Activated CD8-positive, alpha-beta memory T cell treated with anti-CD3 and anti-CD28 coated beads, Interleukin-2, amount 50 U/mL, for 24 hours (primary cell): ENCODE results near the gene OR6C65.
"Not testable (repeated sequence)": the region's sequence is repeated elsewhere in the genome, so short reads cannot be mapped to it uniquely, and the experiment has no call there.

Experiments
- DNase-seq: peaks from one replicate; pipeline ENCODE4 v3.0.0-alpha.2; 2020; ENCODE audit errors: extremely low read depth

Gene OR6C65

GRCh38 chr12:55400229-55400628 lies at the start of gene OR6C65:
OR6C65 (plus strand) TSS chr12:55400529; CDS start chr12:55400529, 0 bp downstream.
- DNase-seq: no peak

- DNase-seq: not testable (repeated sequence)
Measured at GRCh38 chr12:55355338-55355737, 45.0 kb upstream of the OR6C65 start.

- DNase-seq: no peak
Measured at GRCh38 chr12:55362675-55363074, 37.7 kb upstream of the OR6C65 start, which contains the start of gene OR6C75. OR6C75 (plus strand) TSS chr12:55362975; CDS start chr12:55365111, 2,136 bp downstream.

GRCh38 chr12:55365086-55365485 lies 35.2 kb upstream of the OR6C65 start:
- no peak for DNase-seq

GRCh38 chr12:55372521-55372920 lies 27.8 kb upstream of the OR6C65 start:
- no peak for DNase-seq

GRCh38 chr12:55385891-55386290 lies 14.4 kb upstream of the OR6C65 start:
- no peak for DNase-seq

GRCh38 chr12:55392032-55392795 lies 8.1 kb upstream of the OR6C65 start:
- no peak for DNase-seq

- no peak for DNase-seq
Measured at GRCh38 chr12:55396326-55396725, 4.0 kb upstream of the OR6C65 start.

GRCh38 chr12:55407866-55408265 lies 7.5 kb downstream of the OR6C65 start:
- DNase-seq: no peak

GRCh38 chr12:55409133-55409532 lies 8.8 kb downstream of the OR6C65 start:
- not testable (repeated sequence) for DNase-seq

- DNase-seq: not testable (repeated sequence)
Measured at GRCh38 chr12:55412138-55412537, 11.8 kb downstream of the OR6C65 start.

GRCh38 chr12:55413498-55414388 lies 13.4 kb downstream of the OR6C65 start:
- DNase-seq: not testable (repeated sequence)

- not testable (repeated sequence) for DNase-seq
Measured at GRCh38 chr12:55414396-55414823, 14.1 kb downstream of the OR6C65 start.

GRCh38 chr12:55414889-55415288 lies 14.6 kb downstream of the OR6C65 start:
- not testable (repeated sequence) for DNase-seq

- no peak for DNase-seq
Measured at GRCh38 chr12:55416961-55417360, 16.6 kb downstream of the OR6C65 start.

GRCh38 chr12:55420307-55420962 lies 20.1 kb downstream of the OR6C65 start:
- DNase-seq: no peak

- no peak for DNase-seq
Measured at GRCh38 chr12:55425954-55426353, 25.6 kb downstream of the OR6C65 start, which contains the start of gene OR6C76. OR6C76 (plus strand) TSS chr12:55426254; CDS start chr12:55426254, 0 bp downstream.

GRCh38 chr12:55428331-55429243 lies 28.3 kb downstream of the OR6C65 start:
- DNase-seq: no peak

- not testable (repeated sequence) for DNase-seq
Measured at GRCh38 chr12:55441233-55441632, 40.9 kb downstream of the OR6C65 start.

- no peak for DNase-seq
Measured at GRCh38 chr12:55443776-55444175, 43.4 kb downstream of the OR6C65 start, which contains the start of gene OR6C2. OR6C2 (plus strand) TSS chr12:55444076; CDS start chr12:55452214, 8,138 bp downstream.

GRCh38 chr12:55445357-55445756 lies 45.0 kb downstream of the OR6C65 start:
- no peak for DNase-seq
